Bronchial epithelial cell (primary cell): ENCODE data around the gene SBNO2. TPM values are rescaled to one million over a fixed set of nuclear protein-coding genes. Genes with fewer than 3 reads are reported as not detected.
A peak's percentile ranks its signal among the peaks of the same experiment; 100 is the strongest.

ENCODE experiments used
- DNase-seq: peaks from one replicate; pipeline ENCODE4 v3.0.0-alpha.2; 2010; ENCODE audit warnings: low read depth
- FAIRE-seq: peaks from 2 replicates; lab custom pipeline; 2011; peaks lifted over from hg19 to GRCh38; lab: Jason Lieb, UNC
- H3K27me3 ChIP-seq: 2 replicates; pipeline ENCODE4 v1.5.1; 2011; ENCODE audit warnings: low read length; ENCODE audit not compliant: control insufficient read depth, insufficient read depth
- H3K36me3 ChIP-seq: 2 replicates; pipeline ENCODE4 v1.5.1; 2011; ENCODE audit warnings: low read length; ENCODE audit not compliant: control insufficient read depth, insufficient read depth
- H3K4me3 ChIP-seq: 2 replicates; pipeline ENCODE4 v1.5.1; 2011; ENCODE audit warnings: mild to moderate bottlenecking, low read depth, low read length, control low read depth
- total RNA-seq: library from RNA; depleted of rRNA; stranded (reverse); fragments of >200 nt; gene quantifications from 2 replicates; pipeline ENCODE4 v1.2.1, GENCODE V29; 2014
- TF ChIP-seq, protein P1 (sequence below): IDR thresholded peaks from 2 replicates; pipeline ENCODE4 v1.5.1; 2011; ENCODE audit warnings: mild to moderate bottlenecking, moderate library complexity, low read length, control low read depth, inconsistent platforms; ENCODE audit not compliant: insufficient read depth, severe bottlenecking

The SBNO2 gene
- total RNA-seq, 1 donor from 2014 or later = 16.8 TPM

DNA sequence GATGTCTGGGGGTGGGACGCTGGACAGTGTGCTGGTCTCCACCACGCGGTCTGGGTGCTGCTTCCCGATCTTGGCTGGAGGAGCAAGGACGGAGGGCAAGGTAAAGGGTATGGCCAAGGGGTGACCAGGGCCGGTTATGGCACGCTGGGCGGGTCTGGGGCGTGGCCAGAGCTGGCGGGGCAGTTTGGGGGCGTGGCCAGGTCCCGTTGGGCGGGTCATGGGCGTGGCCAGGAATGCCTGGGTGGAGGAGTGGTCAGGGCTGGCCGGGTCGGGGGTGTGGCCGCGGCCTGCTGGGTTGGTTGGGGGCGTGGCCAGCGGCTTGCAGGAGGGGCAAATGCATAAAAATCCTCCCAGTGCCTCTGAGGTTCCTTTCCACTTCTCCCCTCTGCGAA, 51.1 kb downstream of the SBNO2 start:
- Histone ChIP-seq H3K4me3 (no peak overlapping the region), H3K36me3 (peaks cover 58% of the 10 kb centered on the region)

DNA sequence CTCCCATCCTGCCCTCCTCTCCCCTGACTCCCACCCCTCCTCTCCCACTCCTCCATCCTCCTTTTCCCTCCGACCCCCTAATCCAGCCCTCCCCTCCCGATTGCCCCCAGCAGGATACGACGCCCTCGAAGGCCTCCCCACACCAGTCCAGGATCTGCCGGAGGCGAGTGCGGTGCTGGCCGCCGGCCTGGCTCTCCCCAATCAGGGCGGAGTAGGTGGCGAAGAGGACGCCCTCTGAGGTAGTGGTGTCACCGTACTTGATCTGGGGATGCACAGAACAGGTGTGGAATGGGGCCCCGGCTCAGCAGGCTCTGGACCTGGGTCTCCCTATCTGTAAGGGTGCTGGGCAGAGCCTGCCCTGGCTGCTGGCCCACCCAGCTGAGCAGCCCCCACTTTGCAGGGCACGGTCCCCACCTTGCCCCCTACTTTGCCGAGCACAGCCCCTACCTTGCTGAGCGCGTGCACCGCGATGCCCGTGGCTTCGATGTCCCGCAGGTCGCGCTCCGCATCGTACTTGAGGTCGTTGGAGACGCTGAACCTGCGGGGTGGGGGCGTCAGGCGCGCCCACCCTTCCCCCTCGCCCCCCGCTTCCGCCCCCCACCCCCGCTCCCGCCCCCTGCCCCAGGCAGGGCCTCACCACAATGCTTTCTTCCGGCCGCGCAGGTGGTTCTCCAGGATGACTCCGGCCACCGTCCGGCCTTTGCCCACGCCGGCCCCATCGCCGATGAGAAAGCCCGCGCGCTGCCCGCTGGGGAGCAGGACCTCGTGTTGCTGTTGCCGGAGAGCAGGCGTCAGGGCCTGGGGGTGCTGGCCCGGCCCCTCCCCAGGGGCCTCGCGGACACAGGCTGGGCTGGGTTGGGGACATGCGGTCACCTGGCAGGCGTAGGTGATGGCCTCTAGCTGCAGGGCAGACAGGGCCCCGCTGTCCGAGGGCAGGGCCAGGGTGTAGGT, 51.8 kb downstream of the SBNO2 start:
- DNase-seq (no peak), FAIRE-seq (no peak)
- H3K27me3 ChIP-seq = no peaks in the 10 kb centered on the region
- H3K36me3 ChIP-seq = peaks cover 59% of the 10 kb centered on the region
- TF ChIP-seq, protein P1, sequence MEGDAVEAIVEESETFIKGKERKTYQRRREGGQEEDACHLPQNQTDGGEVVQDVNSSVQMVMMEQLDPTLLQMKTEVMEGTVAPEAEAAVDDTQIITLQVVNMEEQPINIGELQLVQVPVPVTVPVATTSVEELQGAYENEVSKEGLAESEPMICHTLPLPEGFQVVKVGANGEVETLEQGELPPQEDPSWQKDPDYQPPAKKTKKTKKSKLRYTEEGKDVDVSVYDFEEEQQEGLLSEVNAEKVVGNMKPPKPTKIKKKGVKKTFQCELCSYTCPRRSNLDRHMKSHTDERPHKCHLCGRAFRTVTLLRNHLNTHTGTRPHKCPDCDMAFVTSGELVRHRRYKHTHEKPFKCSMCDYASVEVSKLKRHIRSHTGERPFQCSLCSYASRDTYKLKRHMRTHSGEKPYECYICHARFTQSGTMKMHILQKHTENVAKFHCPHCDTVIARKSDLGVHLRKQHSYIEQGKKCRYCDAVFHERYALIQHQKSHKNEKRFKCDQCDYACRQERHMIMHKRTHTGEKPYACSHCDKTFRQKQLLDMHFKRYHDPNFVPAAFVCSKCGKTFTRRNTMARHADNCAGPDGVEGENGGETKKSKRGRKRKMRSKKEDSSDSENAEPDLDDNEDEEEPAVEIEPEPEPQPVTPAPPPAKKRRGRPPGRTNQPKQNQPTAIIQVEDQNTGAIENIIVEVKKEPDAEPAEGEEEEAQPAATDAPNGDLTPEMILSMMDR = no peak
- H3K4me3 ChIP-seq = no peak overlapping the region

More for the DNA sequence above, 51.1 kb downstream of the SBNO2 start:
- no peaks in the 10 kb centered on the region for H3K27me3 ChIP-seq
- TF ChIP-seq, protein P1 = no peak
- DNase-seq = peak; percentile 52
- no peak for FAIRE-seq

DNA sequence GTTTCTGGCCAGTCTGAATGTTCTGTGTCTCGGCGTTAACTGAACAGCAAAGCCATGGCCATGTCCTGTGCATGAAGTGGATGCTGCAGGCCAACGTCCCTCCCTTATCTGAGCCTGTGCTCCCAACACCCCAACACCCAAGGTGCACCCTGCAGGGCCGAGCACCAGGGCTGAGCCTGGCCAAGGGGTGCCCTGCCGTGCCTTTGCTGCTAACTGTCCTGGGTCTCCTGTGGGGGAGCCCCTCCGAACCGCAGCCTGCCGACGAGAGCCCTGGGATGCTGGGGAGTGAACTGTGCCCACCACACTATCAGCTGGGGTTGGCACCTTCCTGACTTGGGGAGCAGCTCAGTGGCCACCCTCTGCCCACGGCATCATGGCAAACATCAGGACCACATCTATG, 52.7 kb downstream of the SBNO2 start:
- no peak overlapping the region for H3K4me3 ChIP-seq
- peaks cover 58% of the 10 kb centered on the region for H3K36me3 ChIP-seq
- no peaks in the 10 kb centered on the region for H3K27me3 ChIP-seq
- FAIRE-seq (peak; percentile 13), DNase-seq (no peak)
- TF ChIP-seq, protein P1 = no peak

DNA sequence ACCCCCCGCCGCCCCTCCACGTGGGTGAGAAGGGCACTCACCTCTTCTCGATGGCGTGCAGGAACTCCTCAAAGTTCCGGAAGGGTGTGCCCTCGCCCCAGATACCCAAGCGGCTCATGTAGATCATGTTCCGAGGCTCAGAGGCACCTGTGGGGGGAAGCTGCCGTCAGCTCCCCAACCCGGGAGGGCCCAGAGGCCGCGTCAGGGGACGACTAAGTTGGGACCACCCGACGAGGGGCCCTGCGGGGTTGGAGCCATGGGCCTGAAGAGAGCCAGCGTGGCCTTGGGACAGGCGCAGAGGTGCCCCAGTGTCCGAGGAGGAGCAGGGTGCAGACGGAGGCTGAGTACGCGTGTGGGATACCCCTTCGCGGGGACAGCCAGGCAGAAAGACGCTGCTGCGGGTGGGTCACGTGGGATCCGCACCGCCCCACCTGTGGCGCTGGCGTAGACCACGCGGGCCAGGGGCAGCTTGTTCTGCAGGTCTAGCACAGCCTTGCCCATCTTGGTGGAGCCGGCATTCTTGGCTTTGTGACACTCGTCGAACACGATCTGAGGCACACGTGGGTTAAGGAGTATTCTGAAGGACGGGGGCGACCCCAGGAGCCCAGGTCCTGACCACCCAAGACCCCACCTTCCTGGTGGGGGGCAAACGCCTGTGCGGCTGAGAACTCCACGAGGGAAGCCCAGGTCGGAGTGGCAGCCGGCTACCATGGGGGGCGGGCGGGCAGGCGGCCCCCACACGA, 54.4 kb downstream of the SBNO2 start:
- FAIRE-seq (no peak), DNase-seq (no peak)
- H3K36me3 ChIP-seq = peaks cover 56% of the 10 kb centered on the region
- no peaks in the 10 kb centered on the region for H3K27me3 ChIP-seq
- H3K4me3 ChIP-seq = no peak overlapping the region
- TF ChIP-seq, protein P1 = no peak

DNA sequence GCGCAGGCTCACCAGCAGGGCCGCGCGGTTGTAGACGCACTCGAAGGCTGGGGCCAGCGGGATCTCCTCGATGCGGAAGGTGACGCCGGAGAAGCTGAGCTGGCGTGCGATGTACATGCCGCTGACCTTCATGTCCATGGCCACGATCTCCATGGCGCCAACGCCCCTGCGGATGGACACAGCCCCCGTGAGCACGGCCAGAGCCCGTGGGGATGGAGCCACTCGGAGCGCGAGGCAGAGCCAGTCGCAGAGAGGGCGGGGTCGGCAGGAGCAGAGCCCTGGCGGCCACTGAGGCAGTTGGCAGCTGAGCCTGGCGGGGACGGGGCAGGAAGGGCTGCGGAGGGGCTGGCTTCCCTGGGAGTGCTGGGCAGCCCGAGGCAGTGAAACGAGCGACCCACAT, 55.1 kb downstream of the SBNO2 start:
- Histone ChIP-seq H3K4me3 (no peak overlapping the region), H3K27me3 (no peaks in the 10 kb centered on the region), H3K36me3 (peaks cover 55% of the 10 kb centered on the region)
- FAIRE-seq (no peak), DNase-seq (no peak)
- TF ChIP-seq, protein P1 = no peak
